Thoracic aorta (tissue), 2 donors: ENCODE data around the gene UNC119. TPM values are rescaled to one million over a fixed set of nuclear protein-coding genes. Genes with fewer than 3 reads are reported as not detected.

Experiments used
- ATAC-seq: fragments of 150-250 bp; one replicate; pipeline ENCODE4 v1.8.0; 2017; ENCODE audit warnings: low read depth; ENCODE audit not compliant: insufficient number of reproducible peaks, low FRiP score
- DNase-seq: peaks from one replicate; pipeline ENCODE4 v3.0.0-alpha.2; 2020; ENCODE audit warnings: low spot score
- H3K27ac ChIP-seq, 2 donors: fragments of 200-600 bp; sonication (generic); 1 replicate in 1 of 2; 2 replicates in 1 of 2; pipeline ENCODE4 v1.5.1; 2016; ENCODE audit warnings: mild to moderate bottlenecking in 2 of 2, moderate library complexity in 2 of 2
- H3K27me3 ChIP-seq: fragments of 200-600 bp; sonication (generic); replicated peaks from 2 replicates; pipeline ENCODE4 v1.6.0; 2016; ENCODE audit warnings: mild to moderate bottlenecking; ENCODE audit not compliant: insufficient read depth
- H3K36me3 ChIP-seq: fragments of 200-600 bp; sonication (generic); one replicate; pipeline ENCODE4 v1.5.1; 2016
- H3K4me1 ChIP-seq, 2 donors: fragments of 200-600 bp; sonication (generic); 1 replicate in 1 of 2; 2 replicates in 1 of 2; pipeline versions ENCODE4 v1.5.1 to v1.6.0; 2016; ENCODE audit warnings: low read depth in 2 of 2, mild to moderate bottlenecking in 1 of 2; ENCODE audit not compliant: control insufficient read depth in 1 of 2
- H3K4me3 ChIP-seq: fragments of 200-600 bp; sonication (generic); 2 replicates; pipeline ENCODE4 v1.5.1; 2016; ENCODE audit warnings: mild to moderate bottlenecking
- H3K9me3 ChIP-seq: fragments of 200-600 bp; sonication (generic); 2 replicates; pipeline ENCODE4 v1.5.1; 2016
- total RNA-seq, 2 donors: library from RNA; depleted of rRNA; stranded (reverse); fragments of >200 nt; gene quantifications; one replicate each; pipeline versions ENCODE4 v1.1.0 to v1.2.3, GENCODE V29; 2016
- TF ChIP-seq, protein P1 (sequence below): fragments of 200-600 bp; sonication (generic); IDR thresholded peaks from one replicate; pipeline ENCODE4 v1.5.1; 2019; ENCODE audit warnings: antibody characterized with exemption

Gene UNC119
- total RNA-seq, 2 donors from 2014 or later = 27.8 to 34.9 TPM

DNA sequence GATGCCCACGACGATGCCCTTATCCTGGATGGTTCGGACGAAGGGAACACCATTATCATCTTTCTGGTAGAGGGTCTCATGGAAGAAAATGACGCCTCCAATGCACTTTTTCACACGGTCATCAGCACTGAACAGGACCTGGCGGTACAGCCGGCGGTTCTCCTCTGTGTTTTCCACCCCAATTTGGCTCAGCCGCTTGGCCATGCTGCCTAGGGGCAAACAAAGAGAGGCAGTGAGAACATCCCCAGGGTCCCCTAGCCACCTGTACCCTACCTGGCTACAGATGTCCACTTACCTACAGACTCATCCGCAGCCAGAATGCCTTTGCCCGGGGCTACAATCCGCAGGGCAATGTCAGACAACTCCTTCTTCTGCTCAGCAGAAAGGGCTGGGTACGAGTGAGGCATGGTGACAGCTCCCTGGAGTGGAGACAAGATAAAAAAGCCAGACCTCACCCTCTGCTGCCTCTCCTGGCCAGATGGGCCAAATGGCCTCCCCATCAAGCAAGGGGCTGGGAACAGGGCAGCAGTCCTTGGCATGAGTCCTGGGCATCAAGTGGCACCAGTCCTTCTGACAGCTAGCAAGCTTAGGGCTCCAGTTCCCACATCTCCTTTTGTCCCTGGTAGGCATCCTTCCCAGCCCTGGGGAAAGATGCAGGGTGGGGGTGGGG is 22.8 kb upstream of the UNC119 start:
- DNase-seq (no peak), ATAC-seq (no peak)
- Histone ChIP-seq H3K4me1 (peaks cover 15 to 36% of the 10 kb centered on the region in 2 donors), H3K4me3 (no peak overlapping the region), H3K27me3 (no peaks in the 10 kb centered on the region), H3K36me3 (no peaks in the 10 kb centered on the region), H3K9me3 (no peaks in the 10 kb centered on the region), H3K27ac (no peak overlapping the region)
- TF ChIP-seq, protein P1, sequence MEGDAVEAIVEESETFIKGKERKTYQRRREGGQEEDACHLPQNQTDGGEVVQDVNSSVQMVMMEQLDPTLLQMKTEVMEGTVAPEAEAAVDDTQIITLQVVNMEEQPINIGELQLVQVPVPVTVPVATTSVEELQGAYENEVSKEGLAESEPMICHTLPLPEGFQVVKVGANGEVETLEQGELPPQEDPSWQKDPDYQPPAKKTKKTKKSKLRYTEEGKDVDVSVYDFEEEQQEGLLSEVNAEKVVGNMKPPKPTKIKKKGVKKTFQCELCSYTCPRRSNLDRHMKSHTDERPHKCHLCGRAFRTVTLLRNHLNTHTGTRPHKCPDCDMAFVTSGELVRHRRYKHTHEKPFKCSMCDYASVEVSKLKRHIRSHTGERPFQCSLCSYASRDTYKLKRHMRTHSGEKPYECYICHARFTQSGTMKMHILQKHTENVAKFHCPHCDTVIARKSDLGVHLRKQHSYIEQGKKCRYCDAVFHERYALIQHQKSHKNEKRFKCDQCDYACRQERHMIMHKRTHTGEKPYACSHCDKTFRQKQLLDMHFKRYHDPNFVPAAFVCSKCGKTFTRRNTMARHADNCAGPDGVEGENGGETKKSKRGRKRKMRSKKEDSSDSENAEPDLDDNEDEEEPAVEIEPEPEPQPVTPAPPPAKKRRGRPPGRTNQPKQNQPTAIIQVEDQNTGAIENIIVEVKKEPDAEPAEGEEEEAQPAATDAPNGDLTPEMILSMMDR = no peak

DNA sequence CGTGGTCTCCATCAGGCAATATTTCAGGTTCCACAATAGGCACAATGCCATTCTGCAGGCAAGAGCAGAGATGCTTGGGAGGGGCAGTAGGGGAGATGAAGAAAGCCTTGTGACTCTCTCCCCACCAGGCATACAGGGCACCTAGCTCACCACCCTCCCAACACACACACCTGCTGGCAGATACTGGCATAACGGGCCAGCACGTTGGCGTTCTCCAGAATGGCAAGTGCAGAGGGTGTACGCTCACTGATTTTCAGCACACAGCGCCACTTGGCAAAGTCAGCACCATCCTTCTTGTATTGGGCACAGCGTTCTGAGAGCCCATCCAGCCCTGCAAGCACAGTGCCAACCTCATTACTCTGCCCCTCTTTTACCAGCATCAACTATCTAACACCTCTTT is 22.1 kb upstream of the UNC119 start:
- Histone ChIP-seq H3K27ac (no peak overlapping the region), H3K9me3 (no peaks in the 10 kb centered on the region), H3K36me3 (no peaks in the 10 kb centered on the region), H3K4me1 (peaks cover 20 to 43% of the 10 kb centered on the region in 2 donors), H3K4me3 (no peak overlapping the region), H3K27me3 (no peaks in the 10 kb centered on the region)
- TF ChIP-seq, protein P1 = no peak
- no peak for DNase-seq
- ATAC-seq = no peak

DNA sequence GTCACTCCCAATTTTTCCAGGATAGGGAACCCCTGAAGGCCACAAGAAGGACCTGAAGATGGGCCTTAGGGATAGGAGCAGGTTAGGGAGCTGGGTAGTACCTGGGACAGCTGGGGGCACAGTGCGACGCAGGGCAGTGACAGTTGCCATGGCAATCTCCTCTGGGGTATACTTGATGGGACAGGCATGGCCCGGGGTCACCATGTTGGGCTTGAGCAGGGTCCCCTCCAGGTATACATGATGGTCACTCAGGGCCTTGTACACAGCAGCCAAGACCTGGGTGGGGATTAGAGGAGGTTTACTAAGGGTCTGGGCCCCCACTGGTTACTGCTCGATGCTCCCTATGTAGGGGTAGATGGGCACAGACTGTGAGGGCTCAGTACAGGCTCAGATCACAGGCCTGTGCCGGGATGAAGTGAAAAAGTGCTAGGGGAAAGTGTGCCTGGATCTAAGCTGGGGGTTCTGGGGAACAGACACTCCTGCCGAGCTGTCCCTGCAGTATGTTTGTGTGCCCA is 21.6 kb upstream of the UNC119 start:
- Histone ChIP-seq H3K27me3 (no peaks in the 10 kb centered on the region), H3K27ac (no peak overlapping the region), H3K4me3 (no peak overlapping the region), H3K36me3 (no peaks in the 10 kb centered on the region), H3K4me1 (peaks cover 20 to 43% of the 10 kb centered on the region in 2 donors), H3K9me3 (no peaks in the 10 kb centered on the region)
- TF ChIP-seq, protein P1 = no peak
- DNase-seq = no peak
- ATAC-seq = no peak

DNA sequence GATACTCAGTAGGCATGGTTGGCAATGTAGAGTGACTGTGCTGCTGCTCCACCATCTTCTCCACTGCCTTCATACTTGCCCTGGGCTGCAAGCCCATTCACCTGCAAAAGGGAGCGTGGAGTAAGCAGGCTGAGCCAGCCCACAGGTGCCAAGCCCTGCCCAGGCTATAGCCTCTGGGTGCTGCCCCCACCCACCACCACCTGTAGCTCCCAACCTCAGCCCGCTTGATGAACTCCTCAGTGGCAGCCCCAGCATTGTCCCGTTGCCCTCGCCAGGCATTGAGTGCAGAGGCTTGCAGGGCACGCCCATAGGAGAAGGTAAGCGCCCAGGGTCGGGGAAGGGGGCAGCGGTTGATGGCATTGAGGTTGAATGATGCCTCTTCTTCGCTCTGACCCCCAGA is 21.1 kb upstream of the UNC119 start:
- H3K4me3 ChIP-seq = no peak overlapping the region
- H3K36me3 ChIP-seq = no peaks in the 10 kb centered on the region
- peaks cover 20 to 43% of the 10 kb centered on the region in 2 donors for H3K4me1 ChIP-seq
- H3K27ac ChIP-seq = no peak overlapping the region
- H3K27me3 ChIP-seq = no peaks in the 10 kb centered on the region
- DNase-seq = no peak
- TF ChIP-seq, protein P1 = no peak
- ATAC-seq = no peak
- H3K9me3 ChIP-seq = no peaks in the 10 kb centered on the region

DNA sequence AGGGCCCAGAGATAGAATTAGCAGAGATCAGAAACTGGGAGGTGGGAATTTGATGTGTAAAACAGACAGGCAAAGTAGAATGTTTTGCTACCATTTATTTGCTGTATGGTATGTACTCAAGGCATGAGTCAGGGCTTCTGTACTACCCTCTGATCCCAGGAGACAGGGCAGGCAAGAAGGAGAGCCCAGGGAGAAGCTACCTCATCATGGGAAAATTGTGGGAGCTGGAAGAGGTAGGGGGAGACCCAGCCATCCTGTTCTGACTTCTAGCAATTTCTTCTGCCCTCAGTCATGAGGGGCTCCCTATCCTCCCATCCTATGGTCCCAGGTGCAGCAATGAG is 20.6 kb upstream of the UNC119 start:
- DNase-seq (no peak), ATAC-seq (no peak)
- Histone ChIP-seq H3K27ac (no peak overlapping the region), H3K9me3 (no peaks in the 10 kb centered on the region), H3K27me3 (no peaks in the 10 kb centered on the region), H3K36me3 (no peaks in the 10 kb centered on the region), H3K4me1 (peaks cover 20 to 43% of the 10 kb centered on the region in 2 donors), H3K4me3 (no peak overlapping the region)
- TF ChIP-seq, protein P1 = no peak
